Measurements from ENCODE around the gene PMS1.

Gene PMS1

DNA sequence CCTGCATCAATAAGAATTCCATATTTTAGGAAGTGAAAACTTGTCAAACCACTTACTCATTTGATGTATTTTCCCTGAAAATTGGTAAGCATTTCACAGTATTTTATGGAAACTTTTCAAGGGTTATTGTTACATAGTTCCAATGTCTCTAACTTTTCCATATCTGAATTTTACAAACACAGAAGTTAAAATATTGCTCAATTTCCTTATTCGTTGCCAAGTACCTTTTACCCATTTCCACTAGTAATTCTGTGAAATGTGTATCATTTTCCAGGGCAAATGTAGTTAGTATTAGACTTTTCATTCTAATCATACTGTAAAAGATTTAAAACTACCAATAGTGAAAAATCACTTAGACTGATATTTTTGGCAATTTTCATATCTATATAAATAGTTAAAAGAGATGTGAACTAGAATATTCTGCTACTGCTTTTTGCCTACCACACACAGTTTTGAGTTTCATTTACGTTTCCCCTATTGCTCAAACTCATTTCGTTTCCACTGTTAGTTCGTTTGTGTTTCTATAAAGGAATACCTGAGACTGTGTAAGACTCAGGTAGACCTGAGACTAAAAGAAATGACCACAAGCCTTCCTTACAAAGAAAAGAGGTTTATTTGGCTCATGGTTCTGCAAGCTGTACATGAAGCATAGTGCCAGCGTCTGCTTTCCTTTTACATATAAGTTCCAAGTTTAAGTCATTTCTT, 86.3 kb downstream of the PMS1 start:
- Histone ChIP-seq H3K36me3 (ENCODE audit: control insufficient read depth in 1 of 2, insufficient read depth in 2 of 2, low read depth in 1 of 2, low read length in 2 of 2) (peaks cover 6 to 49% of the 10 kb centered on the region in 2 experiments), H2AFZ (ENCODE audit: low read depth, low read length) (no peak overlapping the region), H2BK120ac (ENCODE audit: low read depth, low read length) (no peak overlapping the region), H3K79me1 (replicated peaks; ENCODE audit: low read length, poor library complexity, severe bottlenecking) (no peaks in the 10 kb centered on the region), H3K23ac (ENCODE audit: low read length in 2 of 2) (no peak overlapping the region), H3K4me2 (ENCODE audit: low read length, poor library complexity, severe bottlenecking) (no peak overlapping the region), H3K9me3 (ENCODE audit: control insufficient read depth, low read length) (no peaks in the 10 kb centered on the region), H3K27me3 (ENCODE audit: control insufficient read depth in 1 of 2, insufficient read depth in 1 of 2, low read length in 2 of 2) (no peaks in the 10 kb centered on the region), H3K4me3 (ENCODE audit: insufficient read depth in 1 of 2, low read depth in 1 of 2, low read length in 2 of 2) (no peak overlapping the region), H2BK5ac (ENCODE audit: low read depth, low read length, poor library complexity, severe bottlenecking) (no peak overlapping the region), H2BK12ac (ENCODE audit: low read length in 2 of 2) (no peak overlapping the region), H3K18ac (ENCODE audit: low read depth in 1 of 2, low read length in 2 of 2) (no peak overlapping the region), H3K9ac (ENCODE audit: low read length) (no peak overlapping the region), H2AK5ac (ENCODE audit: low read length, severe bottlenecking) (no peak overlapping the region), H3K4ac (ENCODE audit: low read depth in 1 of 2, low read length in 2 of 2) (no peak overlapping the region), H2BK15ac (ENCODE audit: low read depth, poor library complexity, severe bottlenecking) (no peak overlapping the region), H4K91ac (ENCODE audit: low read length) (no peak overlapping the region), H3K27ac (ENCODE audit: low read length, poor library complexity, severe bottlenecking) (no peak overlapping the region), H3K14ac (ENCODE audit: low read length in 2 of 2) (no peak overlapping the region), H3K4me1 (ENCODE audit: control insufficient read depth, insufficient read depth, low read depth, low read length) (no peaks in the 10 kb centered on the region), H4K8ac (ENCODE audit: low read length) (no peak overlapping the region)
- no peak for DNase-seq
- 100% methylated on average over 4 of the region's 5 CpGs for WGBS

DNA sequence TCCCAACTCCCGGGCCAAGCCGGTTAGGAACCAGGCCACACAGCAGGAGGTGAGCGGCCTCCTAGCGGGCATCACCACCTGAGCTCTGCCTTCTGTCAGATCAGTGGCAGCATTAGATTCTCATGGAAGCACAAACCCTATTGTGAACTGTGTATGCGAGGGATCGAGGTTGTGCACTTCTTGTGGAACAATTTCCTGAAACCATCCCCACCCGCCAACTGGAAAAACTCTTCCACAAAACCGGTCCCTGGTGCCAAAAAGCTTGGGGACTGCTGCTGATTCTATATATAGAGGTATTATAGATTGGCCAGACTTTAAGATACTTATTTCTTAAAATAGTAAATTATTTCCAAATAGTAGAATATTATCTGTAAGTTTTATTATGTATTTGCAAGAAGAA, 89.4 kb downstream of the PMS1 start:
- H3K9ac ChIP-seq (ENCODE audit: low read length) = no peak overlapping the region
- H2BK120ac ChIP-seq (ENCODE audit: low read depth, low read length) = no peak overlapping the region
- H3K27me3 ChIP-seq (ENCODE audit: control insufficient read depth in 1 of 2, insufficient read depth in 1 of 2, low read length in 2 of 2) = no peaks in the 10 kb centered on the region
- H2AFZ ChIP-seq (ENCODE audit: low read depth, low read length) = no peak overlapping the region
- no peak overlapping the region for H4K8ac ChIP-seq (ENCODE audit: low read length)
- no peak overlapping the region for H3K14ac ChIP-seq (ENCODE audit: low read length in 2 of 2)
- no peak overlapping the region for H2BK5ac ChIP-seq (ENCODE audit: low read depth, low read length, poor library complexity, severe bottlenecking)
- no peak overlapping the region for H3K4me3 ChIP-seq (ENCODE audit: insufficient read depth in 1 of 2, low read depth in 1 of 2, low read length in 2 of 2)
- no peak overlapping the region for H2BK15ac ChIP-seq (ENCODE audit: low read depth, poor library complexity, severe bottlenecking)
- H3K4me1 ChIP-seq (ENCODE audit: control insufficient read depth, insufficient read depth, low read depth, low read length) = no peaks in the 10 kb centered on the region
- no peak overlapping the region for H4K91ac ChIP-seq (ENCODE audit: low read length)
- 95% methylated on average over 7 of the region's 8 CpGs for WGBS
- H3K4me2 ChIP-seq (ENCODE audit: low read length, poor library complexity, severe bottlenecking) = no peak overlapping the region
- H2AK5ac ChIP-seq (ENCODE audit: low read length, severe bottlenecking) = no peak overlapping the region
- H3K18ac ChIP-seq (ENCODE audit: low read depth in 1 of 2, low read length in 2 of 2) = no peak overlapping the region
- no peak overlapping the region for H3K27ac ChIP-seq (ENCODE audit: low read length, poor library complexity, severe bottlenecking)
- no peak overlapping the region for H2BK12ac ChIP-seq (ENCODE audit: low read length in 2 of 2)
- no peak overlapping the region for H3K23ac ChIP-seq (ENCODE audit: low read length in 2 of 2)
- no peaks in the 10 kb centered on the region for H3K9me3 ChIP-seq (ENCODE audit: control insufficient read depth, low read length)
- no peak for DNase-seq
- peaks cover 9 to 41% of the 10 kb centered on the region in 2 experiments for H3K36me3 ChIP-seq (ENCODE audit: control insufficient read depth in 1 of 2, insufficient read depth in 2 of 2, low read depth in 1 of 2, low read length in 2 of 2)
- no peaks in the 10 kb centered on the region for H3K79me1 ChIP-seq (replicated peaks; ENCODE audit: low read length, poor library complexity, severe bottlenecking)
- H3K4ac ChIP-seq (ENCODE audit: low read depth in 1 of 2, low read length in 2 of 2) = no peak overlapping the region

DNA sequence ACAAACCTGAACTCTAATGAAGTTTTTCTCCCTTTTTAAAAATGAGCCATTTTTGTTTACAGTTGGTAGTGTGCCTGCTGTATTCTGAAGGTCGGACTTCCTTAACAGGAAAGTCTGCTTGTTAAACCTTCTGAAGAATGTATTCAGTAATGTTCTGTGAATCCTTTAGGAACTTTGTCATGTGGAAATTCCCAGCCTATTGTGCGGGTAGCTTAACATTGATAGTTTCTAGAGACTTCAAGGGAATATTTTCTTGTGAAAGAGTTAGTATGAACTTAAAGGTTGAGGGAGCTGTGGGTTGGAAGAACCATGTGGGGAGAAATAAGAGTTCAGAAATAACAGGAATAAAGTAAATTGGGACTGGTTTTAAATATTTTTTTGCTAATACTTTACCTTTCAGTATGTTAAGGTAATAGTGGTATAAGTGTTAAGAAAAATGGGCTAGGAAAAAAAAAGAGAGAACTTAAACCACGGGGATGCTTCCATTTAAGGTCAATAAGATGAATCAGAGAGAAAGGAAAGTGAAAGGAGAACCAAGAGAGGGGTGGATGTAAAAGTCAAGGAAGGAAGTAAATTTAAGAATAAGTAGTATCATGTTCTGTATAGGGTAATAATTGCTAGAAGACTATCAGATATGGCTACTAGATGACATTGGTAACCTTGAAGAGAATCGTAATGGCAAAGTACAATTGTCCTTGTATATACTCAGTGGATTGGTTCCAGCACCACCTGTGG, 90.5 kb downstream of the PMS1 start:
- H2BK120ac ChIP-seq (ENCODE audit: low read depth, low read length) = no peak overlapping the region
- H3K27me3 ChIP-seq (ENCODE audit: control insufficient read depth in 1 of 2, insufficient read depth in 1 of 2, low read length in 2 of 2) = no peaks in the 10 kb centered on the region
- H4K8ac ChIP-seq (ENCODE audit: low read length) = no peak overlapping the region
- peaks cover 17 to 41% of the 10 kb centered on the region in 2 experiments for H3K36me3 ChIP-seq (ENCODE audit: control insufficient read depth in 1 of 2, insufficient read depth in 2 of 2, low read depth in 1 of 2, low read length in 2 of 2)
- no peaks in the 10 kb centered on the region for H3K79me1 ChIP-seq (replicated peaks; ENCODE audit: low read length, poor library complexity, severe bottlenecking)
- H4K91ac ChIP-seq (ENCODE audit: low read length) = no peak overlapping the region
- no peak overlapping the region for H2AK5ac ChIP-seq (ENCODE audit: low read length, severe bottlenecking)
- no peak overlapping the region for H3K18ac ChIP-seq (ENCODE audit: low read depth in 1 of 2, low read length in 2 of 2)
- peaks cover 3% of the 10 kb centered on the region for H3K4me1 ChIP-seq (ENCODE audit: control insufficient read depth, insufficient read depth, low read depth, low read length)
- 95% methylated on average over 4 of the region's 4 CpGs for WGBS
- no peak overlapping the region for H3K4me3 ChIP-seq (ENCODE audit: insufficient read depth in 1 of 2, low read depth in 1 of 2, low read length in 2 of 2)
- no peak overlapping the region for H3K14ac ChIP-seq (ENCODE audit: low read length in 2 of 2)
- no peak overlapping the region for H2BK5ac ChIP-seq (ENCODE audit: low read depth, low read length, poor library complexity, severe bottlenecking)
- no peak overlapping the region for H2BK15ac ChIP-seq (ENCODE audit: low read depth, poor library complexity, severe bottlenecking)
- H3K27ac ChIP-seq (ENCODE audit: low read length, poor library complexity, severe bottlenecking) = peak overlapping the region; percentile 18
- H3K9ac ChIP-seq (ENCODE audit: low read length) = no peak overlapping the region
- no peak overlapping the region for H3K4ac ChIP-seq (ENCODE audit: low read depth in 1 of 2, low read length in 2 of 2)
- H3K23ac ChIP-seq (ENCODE audit: low read length in 2 of 2) = no peak overlapping the region
- no peaks in the 10 kb centered on the region for H3K9me3 ChIP-seq (ENCODE audit: control insufficient read depth, low read length)
- DNase-seq = peak; percentile 14
- no peak overlapping the region for H2BK12ac ChIP-seq (ENCODE audit: low read length in 2 of 2)
- H2AFZ ChIP-seq (ENCODE audit: low read depth, low read length) = no peak overlapping the region
- no peak overlapping the region for H3K4me2 ChIP-seq (ENCODE audit: low read length, poor library complexity, severe bottlenecking)

DNA sequence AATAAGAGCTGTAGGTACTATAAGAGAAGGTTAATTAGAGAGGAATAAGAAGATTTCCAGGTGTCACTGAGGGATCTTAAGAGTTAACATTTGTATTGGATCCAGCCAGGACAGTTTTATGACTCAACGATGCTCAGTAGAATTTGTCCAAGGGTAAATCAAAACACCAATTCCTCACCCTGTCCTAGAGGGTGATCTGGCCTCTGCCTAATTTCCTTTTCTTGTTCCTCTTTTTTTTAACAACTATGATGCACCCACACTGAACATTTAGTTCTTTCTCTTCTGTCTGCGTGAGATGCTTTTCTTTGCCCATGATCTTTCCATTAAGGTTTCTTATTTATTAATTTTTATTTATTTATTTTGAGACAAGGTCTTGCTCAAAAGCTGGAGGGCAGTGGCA, 92.0 kb downstream of the PMS1 start:
- Histone ChIP-seq H3K9me3 (ENCODE audit: control insufficient read depth, low read length) (no peaks in the 10 kb centered on the region), H3K9ac (ENCODE audit: low read length) (no peak overlapping the region), H3K4me1 (ENCODE audit: control insufficient read depth, insufficient read depth, low read depth, low read length) (peaks cover 3% of the 10 kb centered on the region), H2BK5ac (ENCODE audit: low read depth, low read length, poor library complexity, severe bottlenecking) (no peak overlapping the region), H2BK15ac (ENCODE audit: low read depth, poor library complexity, severe bottlenecking) (no peak overlapping the region), H3K14ac (ENCODE audit: low read length in 2 of 2) (no peak overlapping the region), H4K91ac (ENCODE audit: low read length) (no peak overlapping the region), H3K27ac (ENCODE audit: low read length, poor library complexity, severe bottlenecking) (no peak overlapping the region), H3K4me3 (ENCODE audit: insufficient read depth in 1 of 2, low read depth in 1 of 2, low read length in 2 of 2) (no peak overlapping the region), H3K4ac (ENCODE audit: low read depth in 1 of 2, low read length in 2 of 2) (no peak overlapping the region), H2BK120ac (ENCODE audit: low read depth, low read length) (no peak overlapping the region), H3K36me3 (ENCODE audit: control insufficient read depth in 1 of 2, insufficient read depth in 2 of 2, low read depth in 1 of 2, low read length in 2 of 2) (peaks cover 15 to 37% of the 10 kb centered on the region in 2 experiments), H2AFZ (ENCODE audit: low read depth, low read length) (no peak overlapping the region), H3K79me1 (replicated peaks; ENCODE audit: low read length, poor library complexity, severe bottlenecking) (no peaks in the 10 kb centered on the region), H3K4me2 (ENCODE audit: low read length, poor library complexity, severe bottlenecking) (no peak overlapping the region), H2AK5ac (ENCODE audit: low read length, severe bottlenecking) (no peak overlapping the region), H3K23ac (ENCODE audit: low read length in 2 of 2) (no peak overlapping the region), H4K8ac (ENCODE audit: low read length) (no peak overlapping the region), H3K18ac (ENCODE audit: low read depth in 1 of 2, low read length in 2 of 2) (no peak overlapping the region), H2BK12ac (ENCODE audit: low read length in 2 of 2) (no peak overlapping the region), H3K27me3 (ENCODE audit: control insufficient read depth in 1 of 2, insufficient read depth in 1 of 2, low read length in 2 of 2) (no peaks in the 10 kb centered on the region)
- WGBS = 28% methylated on average over 1 of the region's 2 CpGs
- DNase-seq = no peak

All from mesenchymal stem cell (in vitro differentiated cells and primary cell).